T-cell (primary cell): Measurements from ENCODE around the gene IL18. TPM values are rescaled to one million over a fixed set of nuclear protein-coding genes. Genes with fewer than 3 reads are reported as not detected.

Source experiments
- ATAC-seq, 4 experiments: fragments of 200-7000 bp in 3 of 4; fragments of 150-1000 bp in 1 of 4; cut with Tn5 transposase; replicated peaks in 1 of 4; 1 replicate in 3 of 4; 2 replicates in 1 of 4; pipeline ENCODE4 v1.10.0; 2021; ENCODE audit warnings: moderate library complexity in 3 of 4, mild to moderate bottlenecking in 2 of 4, moderate number of reproducible peaks in 1 of 4
- CTCF ChIA-PET, 2 donors: fragments of 300-600 bp; sonication (Branson Sonifier 250); formaldehyde crosslinking; loops; one replicate each; lab custom pipeline; 2022; ENCODE audit warnings: antibody characterized with exemption in 2 of 2; lab: Charles Lee
- POLR2A ChIA-PET, 2 donors: fragments of 300-600 bp; sonication (Branson Sonifier 250); formaldehyde crosslinking; loops; one replicate each; lab custom pipeline; 2022; ENCODE audit warnings: antibody characterized with exemption in 2 of 2; lab: Charles Lee
- DNase-seq, 35 experiments: peaks; one replicate each; pipeline versions ENCODE4 v3.0.0 to v3.0.0-alpha.2; 2013 to 2023
- H3K27ac ChIP-seq: one replicate; pipeline ENCODE4 v1.5.1; 2013; ENCODE audit warnings: low read length
- H3K27me3 ChIP-seq, 2 experiments: replicated peaks in 1 of 2; 1 replicate in 1 of 2; 2 replicates in 1 of 2; pipeline versions ENCODE4 v1.6.1 to v1.7.0; 2013; ENCODE audit warnings: low read length in 1 of 2, mixed read lengths in 1 of 2; ENCODE audit not compliant: control insufficient read depth in 2 of 2, insufficient read depth in 2 of 2; ENCODE audit errors: extremely low read depth in 1 of 2
- H3K36me3 ChIP-seq, 2 donors: 1 replicate in 1 of 2; 2 replicates in 1 of 2; pipeline versions ENCODE4 v1.6.1 to v1.7.0; 2013; ENCODE audit warnings: low read length in 1 of 2; ENCODE audit not compliant: control insufficient read depth in 2 of 2, insufficient read depth in 1 of 2; ENCODE audit errors: extremely low read depth in 1 of 2
- H3K4me1 ChIP-seq, 2 experiments: 1 replicate in 1 of 2; 2 replicates in 1 of 2; pipeline versions ENCODE4 v1.6.1 to v1.7.0; 2013; ENCODE audit warnings: low read length in 2 of 2, mixed read lengths in 1 of 2; ENCODE audit not compliant: insufficient read depth in 2 of 2, control insufficient read depth in 1 of 2; ENCODE audit errors: extremely low read depth in 1 of 2
- H3K4me3 ChIP-seq, 2 donors: 1 replicate in 1 of 2; 2 replicates in 1 of 2; pipeline versions ENCODE4 v1.5.1 to v1.7.0; 2013; ENCODE audit warnings: mild to moderate bottlenecking in 2 of 2, low read length in 1 of 2, moderate library complexity in 1 of 2; ENCODE audit not compliant: control insufficient read depth in 1 of 2; ENCODE audit errors: extremely low read depth in 1 of 2
- H3K9me3 ChIP-seq: 2 replicates; pipeline ENCODE4 v1.7.0; 2013
- H3K27ac Mint-ChIP-seq, 2 donors: one replicate each; pipeline ENCODE4 v1.8.0; 2020 to 2021; ENCODE audit warnings: mild to moderate bottlenecking in 2 of 2, mixed read lengths in 2 of 2
- H3K27me3 Mint-ChIP-seq, 2 donors: one replicate each; pipeline ENCODE4 v1.8.0; 2021 to 2022; ENCODE audit warnings: mixed read lengths in 2 of 2
- H3K36me3 Mint-ChIP-seq: one replicate; pipeline ENCODE4 v1.8.0; 2021; ENCODE audit warnings: mixed read lengths
- H3K4me1 Mint-ChIP-seq, 3 donors: one replicate each; pipeline ENCODE4 v1.8.0; 2020 to 2022; ENCODE audit warnings: mixed read lengths in 3 of 3, mild to moderate bottlenecking in 1 of 3
- H3K4me3 Mint-ChIP-seq, 3 donors: one replicate each; pipeline ENCODE4 v1.8.0; 2020 to 2022; ENCODE audit warnings: mild to moderate bottlenecking in 3 of 3, mixed read lengths in 3 of 3, moderate library complexity in 3 of 3
- H3K9me3 Mint-ChIP-seq, 3 donors: one replicate each; pipeline ENCODE4 v1.8.0; 2020 to 2022; ENCODE audit warnings: mixed read lengths in 3 of 3
- WGBS: methylation state at CpG from one replicate; pipeline ENCODE4 v1.1.5; 2013; ENCODE audit warnings: missing lambda C conversion rate; ENCODE audit not compliant: insufficient coverage; 5-methylcytosine and 5-hydroxymethylcytosine counted together
- total RNA-seq, 35 experiments: library from RNA in 6 of 35; stranded (reverse) in 6 of 35; fragments of 120-200 nt in 1 of 35; gene quantifications; one replicate each; pipeline versions ENCODE4 v1.2.1 to v1.2.4 and lab custom pipeline; 2013 to 2026

Gene IL18
- total RNA-seq, 5 donors from 2014 or later (not counting 1 experiment from before 2014, with no cell fraction given) = 0.20 to 0.53 (median 0.35) TPM

DNA sequence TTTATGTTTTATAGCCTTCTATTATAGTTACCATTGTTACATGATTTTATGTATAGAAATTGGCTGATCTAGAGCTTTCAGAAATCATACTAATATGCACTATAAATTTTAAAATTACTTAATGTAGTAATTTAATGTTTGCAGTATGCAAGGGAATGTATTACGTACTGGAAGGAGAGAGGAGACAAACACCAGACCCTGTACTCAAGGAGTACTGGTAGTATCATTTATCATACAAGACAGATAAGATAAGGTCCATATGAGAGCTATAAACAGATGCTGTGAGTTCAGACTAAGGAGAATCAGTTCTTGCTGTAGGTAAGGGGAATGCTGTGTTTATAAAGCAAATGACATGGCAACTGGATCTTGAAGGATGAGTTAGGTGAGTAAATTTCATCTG is 12.2 kb upstream of the IL18 start:
- peaks cover 0 to 4% of the 10 kb centered on the region in 2 experiments for H3K4me1 ChIP-seq
- peaks cover 24 to 32% of the 10 kb centered on the region in 2 donors for H3K27me3 Mint-ChIP-seq
- H3K36me3 ChIP-seq = no peaks in the 10 kb centered on the region
- H3K9me3 ChIP-seq = no peaks in the 10 kb centered on the region
- ChIA-PET CTCF (interaction anchor here in 1 of 2 donors (0.5 kb wide), 1 partner anchor 86 kb away, joined by 3 read pairs; no protein-coding TSS in a partner anchor), POLR2A (no interaction called here)
- no CpG with 5 or more reads among the region's 1 CpG for WGBS
- peaks cover 9% of the 10 kb centered on the region for H3K36me3 Mint-ChIP-seq
- H3K4me3 Mint-ChIP-seq = no peak overlapping the region
- no peak for ATAC-seq
- DNase-seq = no peak
- H3K9me3 Mint-ChIP-seq = peaks cover 0 to 2% (median 0%) of the 10 kb centered on the region in 3 donors
- peaks cover 9 to 15% (median 14%) of the 10 kb centered on the region in 3 donors for H3K4me1 Mint-ChIP-seq
- no peak overlapping the region for H3K27ac ChIP-seq
- H3K27ac Mint-ChIP-seq = no peak overlapping the region
- H3K27me3 ChIP-seq = peaks cover 0 to 4% of the 10 kb centered on the region in 2 experiments
- H3K4me3 ChIP-seq = no peak overlapping the region

DNA sequence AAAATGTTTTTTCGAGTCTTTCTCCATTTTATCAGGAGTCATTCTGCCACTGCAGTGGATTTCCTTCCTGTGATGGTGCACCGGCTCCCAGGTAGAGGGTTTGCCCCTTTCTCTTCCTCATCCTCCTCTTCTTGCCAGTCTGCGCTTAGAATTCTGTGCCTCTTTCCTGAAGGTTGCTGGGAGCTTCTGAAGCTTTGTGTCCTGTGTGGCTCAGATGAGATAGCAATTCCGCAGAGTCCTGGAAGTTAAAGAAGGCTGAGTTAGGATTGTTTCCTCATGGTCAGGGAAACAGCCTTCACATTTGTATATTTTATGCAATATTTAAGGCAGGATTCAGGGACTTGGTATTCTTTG is 11.7 kb upstream of the IL18 start:
- peaks cover 21 to 29% of the 10 kb centered on the region in 2 donors for H3K27me3 Mint-ChIP-seq
- H3K36me3 Mint-ChIP-seq = peaks cover 6% of the 10 kb centered on the region
- H3K27ac Mint-ChIP-seq = no peak overlapping the region
- POLR2A ChIA-PET = no interaction called here
- no peaks in the 10 kb centered on the region for H3K36me3 ChIP-seq
- no peaks in the 10 kb centered on the region for H3K9me3 ChIP-seq
- H3K4me1 Mint-ChIP-seq = peaks cover 9 to 15% (median 14%) of the 10 kb centered on the region in 3 donors
- no peak overlapping the region for H3K27ac ChIP-seq
- H3K4me3 Mint-ChIP-seq = peak overlapping the region; percentile 35 to 63 (median 41)
- H3K9me3 Mint-ChIP-seq = no peaks in the 10 kb centered on the region
- peaks cover 0 to 4% of the 10 kb centered on the region in 2 experiments for H3K27me3 ChIP-seq
- peaks cover 0 to 4% of the 10 kb centered on the region in 2 experiments for H3K4me1 ChIP-seq
- WGBS = no CpG with 5 or more reads among the region's 4 CpGs
- no peak for DNase-seq
- H3K4me3 ChIP-seq = peak overlapping the region; percentile 8 to 35
- no peak for ATAC-seq
- CTCF ChIA-PET = interaction anchor here in 1 of 2 donors (0.5 to 0.6 kb wide), 2 partner anchors 85 to 301 kb away, joined by 3 read pairs; no protein-coding TSS in a partner anchor

DNA sequence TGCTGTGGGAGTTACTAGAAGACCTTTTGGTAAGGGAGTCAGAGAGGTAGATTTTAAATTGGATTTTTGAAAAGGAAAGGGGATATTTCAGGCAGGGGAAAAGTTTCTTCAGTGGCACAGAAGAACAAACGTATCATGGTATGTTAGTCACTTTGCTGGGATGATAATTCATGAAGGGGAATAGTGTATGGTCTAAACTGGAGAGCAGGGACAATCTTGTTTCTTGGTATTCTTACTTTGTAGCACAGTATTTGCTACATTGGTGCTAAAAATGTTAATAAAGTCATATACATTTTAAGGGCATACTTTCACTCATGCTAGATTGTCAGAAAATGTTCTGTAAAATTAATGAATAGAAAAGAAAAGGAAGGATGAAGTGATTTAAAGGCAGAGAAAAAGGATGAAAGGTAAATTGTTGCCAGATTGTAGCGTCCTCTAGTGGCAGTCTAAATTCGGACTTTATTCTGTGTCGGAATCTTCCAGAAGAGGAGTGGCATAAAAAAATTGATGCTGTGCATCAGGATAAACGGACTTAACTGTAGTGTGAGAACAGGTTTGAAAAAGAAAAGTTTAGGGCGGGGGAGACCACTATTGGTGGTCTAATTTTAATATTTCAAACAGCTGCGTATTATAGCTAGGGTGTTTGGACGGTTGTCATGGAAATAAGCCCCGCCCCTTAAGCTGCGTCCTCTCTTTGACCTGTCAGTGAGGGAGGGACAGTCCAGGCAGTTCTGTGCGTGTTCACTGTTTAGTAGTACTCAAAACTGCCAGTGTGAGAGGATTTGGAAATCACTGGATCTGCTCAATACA is 11.1 kb upstream of the IL18 start, which contains the start of gene BCO2:
BCO2 (plus strand) TSS at position 724 of the 810 bp plus-strand sequence. CDS start 90 bp downstream, outside the sequence.
- Histone ChIP-seq H3K4me1 (peaks cover 0 to 4% of the 10 kb centered on the region in 2 experiments), H3K36me3 (no peaks in the 10 kb centered on the region), H3K27ac (no peak within 1 kb of the TSS), H3K9me3 (no peaks in the 10 kb centered on the region), H3K4me3 (peak within 1 kb of the TSS; percentile 8 to 35), H3K27me3 (peaks cover 0 to 4% of the 10 kb centered on the region in 2 experiments)
- 15% methylated on average over 11 of the region's 11 CpGs for WGBS
- H3K4me1 Mint-ChIP-seq = peaks cover 9 to 15% (median 14%) of the 10 kb centered on the region in 3 donors
- ATAC-seq (peak in 2 of 4 experiments; percentile 37 to 58), DNase-seq (peak in 25 of 35 experiments; percentile 1 to 56 (median 15))
- H3K9me3 Mint-ChIP-seq = no peaks in the 10 kb centered on the region
- H3K27me3 Mint-ChIP-seq = peaks cover 21 to 27% of the 10 kb centered on the region in 2 donors
- H3K36me3 Mint-ChIP-seq = peaks cover 5% of the 10 kb centered on the region
- ChIA-PET CTCF (interaction anchor here in 1 of 2 donors (0.6 kb wide), 1 partner anchor 300 kb away, joined by 3 read pairs; no protein-coding TSS in a partner anchor), POLR2A (no interaction called here)
- peak within 1 kb of the TSS; percentile 35 to 63 (median 41) for H3K4me3 Mint-ChIP-seq
- no peak within 1 kb of the TSS for H3K27ac Mint-ChIP-seq

DNA sequence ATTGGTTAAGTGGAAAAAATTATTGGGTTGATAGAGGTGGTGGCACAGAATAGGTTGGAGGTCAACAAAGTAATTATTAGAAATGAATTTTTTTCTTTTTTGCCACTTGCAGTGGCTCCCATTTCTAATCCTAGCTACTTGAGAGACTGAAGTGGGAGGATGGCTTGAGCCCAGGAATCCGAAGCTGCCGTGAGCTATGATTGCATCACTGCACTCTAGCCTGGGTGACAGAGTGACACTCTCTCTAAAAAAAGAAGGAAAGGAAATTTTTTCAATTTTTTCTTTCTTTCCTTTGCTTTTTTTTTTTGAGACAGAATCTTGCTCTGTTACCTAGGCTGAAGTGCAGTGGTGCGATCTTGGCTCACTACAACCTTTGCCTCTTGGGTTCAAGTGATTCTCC is 9.3 kb upstream of the IL18 start:
- Histone ChIP-seq H3K4me3 (no peak overlapping the region), H3K27ac (no peak overlapping the region), H3K9me3 (no peaks in the 10 kb centered on the region), H3K36me3 (no peaks in the 10 kb centered on the region), H3K4me1 (peaks cover 0 to 4% of the 10 kb centered on the region in 2 experiments), H3K27me3 (peaks cover 0 to 4% of the 10 kb centered on the region in 2 experiments)
- no CpG with 5 or more reads among the region's 3 CpGs for WGBS
- DNase-seq = no peak
- Mint-ChIP-seq H3K4me3 (no peak overlapping the region), H3K36me3 (no peaks in the 10 kb centered on the region), H3K27ac (no peak overlapping the region), H3K27me3 (peaks cover 12 to 19% of the 10 kb centered on the region in 2 donors), H3K9me3 (no peaks in the 10 kb centered on the region), H3K4me1 (peaks cover 9 to 14% (median 11%) of the 10 kb centered on the region in 3 donors)
- ChIA-PET CTCF (interaction anchor here (0.6 kb wide), 2 partner anchors 8 to 26 kb away, joined by 3 to 4 read pairs; no protein-coding TSS in a partner anchor), POLR2A (no interaction called here)
- ATAC-seq = no peak

DNA sequence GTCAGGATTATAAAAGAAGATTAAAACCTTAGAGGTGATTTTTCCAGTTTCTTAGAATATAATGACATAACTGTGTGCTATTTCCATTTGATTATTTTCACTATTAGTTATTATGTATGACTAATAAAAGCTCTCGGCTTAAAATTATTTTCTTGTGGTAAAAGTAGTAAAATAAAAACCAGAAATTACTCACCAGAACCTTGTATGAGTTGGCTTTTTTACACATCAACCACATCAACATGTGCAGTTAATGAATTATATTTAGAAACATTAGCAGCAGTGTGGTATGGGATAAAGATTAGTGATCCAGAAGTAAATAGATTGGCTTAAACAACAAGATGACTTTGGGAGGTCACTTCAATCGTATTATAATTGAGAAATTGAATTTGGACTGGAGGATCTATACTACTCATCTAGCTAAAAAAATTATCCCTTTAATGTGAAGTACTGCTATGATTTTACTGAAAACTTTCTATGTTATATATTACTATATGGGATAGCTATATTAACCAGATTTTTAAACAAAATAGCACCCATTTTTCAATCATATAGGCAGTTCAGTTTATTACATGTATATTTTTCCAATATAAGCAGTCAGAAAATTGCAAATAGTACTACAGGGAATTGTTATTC is 8.6 kb upstream of the IL18 start:
- no peak for DNase-seq
- no CpG with 5 or more reads among the region's 2 CpGs for WGBS
- Mint-ChIP-seq H3K9me3 (no peaks in the 10 kb centered on the region), H3K36me3 (no peaks in the 10 kb centered on the region), H3K4me1 (peaks cover 9 to 14% (median 11%) of the 10 kb centered on the region in 3 donors), H3K27me3 (peaks cover 12 to 21% of the 10 kb centered on the region in 2 donors), H3K4me3 (no peak overlapping the region), H3K27ac (no peak overlapping the region)
- ATAC-seq = no peak
- Histone ChIP-seq H3K9me3 (no peaks in the 10 kb centered on the region), H3K4me3 (no peak overlapping the region), H3K36me3 (no peaks in the 10 kb centered on the region), H3K4me1 (peaks cover 0 to 4% of the 10 kb centered on the region in 2 experiments), H3K27me3 (peaks cover 0 to 6% of the 10 kb centered on the region in 2 experiments), H3K27ac (no peak overlapping the region)
- ChIA-PET CTCF (interaction anchor here in 1 of 2 donors (0.6 kb wide), 1 partner anchor 26 kb away, joined by 4 read pairs; no protein-coding TSS in a partner anchor), POLR2A (no interaction called here)

DNA sequence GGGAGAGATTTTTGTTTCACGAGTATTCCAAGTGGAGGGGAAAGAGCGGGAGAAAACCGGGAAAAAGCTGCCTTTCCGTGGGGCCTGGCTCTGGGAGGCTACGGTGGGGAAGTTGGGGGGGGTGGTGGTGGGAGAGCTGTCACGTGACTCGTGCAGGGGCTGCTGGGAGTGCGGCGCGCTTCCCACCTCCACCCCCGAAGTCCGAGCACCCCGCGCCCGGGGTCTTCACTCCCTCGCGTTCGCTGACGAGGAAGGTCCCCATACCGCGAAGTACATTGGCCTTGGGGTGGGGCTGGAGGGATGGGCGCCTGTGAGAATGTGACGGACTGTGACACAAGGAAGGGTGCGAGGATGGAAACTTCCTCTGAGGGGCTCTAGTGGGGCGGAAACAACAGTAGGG is 3.3 kb upstream of the IL18 start, which contains the start of gene TEX12:
TEX12 (plus strand) TSS at position 228 of the 400 bp plus-strand sequence. CDS start 1,897 bp downstream, outside the sequence.
- Mint-ChIP-seq H3K4me3 (no peak within 1 kb of the TSS), H3K27me3 (peaks cover 12 to 18% of the 10 kb centered on the region in 2 donors), H3K27ac (no peak within 1 kb of the TSS), H3K9me3 (no peaks in the 10 kb centered on the region), H3K36me3 (peaks cover 4% of the 10 kb centered on the region), H3K4me1 (peaks cover 0 to 4% (median 3%) of the 10 kb centered on the region in 3 donors)
- DNase-seq = no peak
- ChIA-PET POLR2A (interaction anchor here in 1 of 2 donors (0.7 kb wide), 1 partner anchor 700 kb away, joined by 3 read pairs; no protein-coding TSS in a partner anchor), CTCF (no interaction called here)
- Histone ChIP-seq H3K4me3 (no peak within 1 kb of the TSS), H3K27ac (no peak within 1 kb of the TSS), H3K4me1 (no peaks in the 10 kb centered on the region), H3K36me3 (no peaks in the 10 kb centered on the region), H3K9me3 (no peaks in the 10 kb centered on the region), H3K27me3 (peaks cover 0 to 7% of the 10 kb centered on the region in 2 experiments)
- no peak for ATAC-seq
- WGBS = 92% methylated on average over 17 of the region's 25 CpGs
